Limb (tissue), 2 donors: ENCODE data around the gene HPGD.

Experiments
- DNase-seq, 2 donors: peaks; one replicate each; pipeline ENCODE4 v3.0.0-alpha.2; 2016; ENCODE audit errors: extremely low spot score in 2 of 2

HPGD gene

GRCh38 chr4:174522183-174523024 is at the start of gene HPGD:
Gene HPGD, minus strand, starts transcription at chr4:174522488. Its CDS starts 37 bp downstream, at chr4:174522451.
- DNase-seq = peak; percentile 15 to 65

- no peak for DNase-seq
Measured at GRCh38 chr4:174564529-174564928, 42.2 kb upstream of the HPGD start.

DNA sequence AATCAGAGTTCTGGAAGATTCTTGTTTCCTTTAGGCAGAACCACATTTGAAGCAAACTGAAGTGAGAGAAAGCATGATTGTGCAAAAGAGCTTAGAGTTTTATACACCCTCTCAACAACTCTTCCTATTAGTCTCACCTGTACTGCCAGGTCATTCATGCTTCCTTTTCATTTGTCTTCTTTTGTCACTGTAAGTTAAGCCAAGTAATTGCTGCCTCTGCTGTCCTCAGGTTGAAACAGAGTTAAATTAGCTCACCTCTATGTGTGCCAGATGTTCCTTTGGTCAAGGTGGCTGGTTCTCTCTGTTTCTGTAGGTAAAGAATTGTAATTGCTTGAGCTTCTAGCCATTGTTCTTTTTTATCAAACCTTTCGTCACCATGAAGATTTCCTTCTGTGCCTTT is 41.1 kb upstream of the HPGD start:
- no peak for DNase-seq

GRCh38 chr4:174561560-174561959 is 39.3 kb upstream of the HPGD start:
- DNase-seq = peak in 1 of 2 donors; percentile 4

- DNase-seq = no peak
Measured at GRCh38 chr4:174559894-174560293, 37.6 kb upstream of the HPGD start.

GRCh38 chr4:174555789-174556630 is 33.7 kb upstream of the HPGD start:
- no peak for DNase-seq

DNA sequence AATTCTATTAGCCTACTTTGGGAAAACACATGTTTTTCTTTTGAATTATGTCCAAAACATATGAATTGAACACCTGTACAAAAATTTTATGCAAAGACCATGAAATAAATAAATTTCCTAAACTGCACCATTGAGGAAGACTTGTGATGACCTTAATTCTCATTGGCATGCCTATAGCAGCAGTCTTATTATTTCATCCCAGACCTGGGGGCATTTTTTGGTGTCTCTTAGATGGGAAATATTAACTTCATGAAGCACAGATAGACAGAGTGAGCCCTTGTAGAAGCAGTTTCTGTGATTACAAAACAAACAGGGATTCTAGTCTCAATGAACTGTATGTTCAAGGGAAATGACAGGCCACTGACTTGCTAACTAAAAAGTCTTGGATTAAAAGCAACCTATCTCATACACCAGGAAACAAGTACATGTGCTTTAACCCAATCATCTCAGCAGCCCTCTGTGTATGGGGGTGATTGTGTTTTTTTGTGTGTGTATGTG is 32.0 kb upstream of the HPGD start:
- no peak for DNase-seq

GRCh38 chr4:174553828-174554227 is 31.5 kb upstream of the HPGD start:
- DNase-seq = peak in 1 of 2 donors; percentile 60

GRCh38 chr4:174553031-174553430 is 30.7 kb upstream of the HPGD start:
- DNase-seq = peak in 1 of 2 donors; percentile 10

- no peak for DNase-seq
Measured at GRCh38 chr4:174550541-174550940, 28.3 kb upstream of the HPGD start.

DNA sequence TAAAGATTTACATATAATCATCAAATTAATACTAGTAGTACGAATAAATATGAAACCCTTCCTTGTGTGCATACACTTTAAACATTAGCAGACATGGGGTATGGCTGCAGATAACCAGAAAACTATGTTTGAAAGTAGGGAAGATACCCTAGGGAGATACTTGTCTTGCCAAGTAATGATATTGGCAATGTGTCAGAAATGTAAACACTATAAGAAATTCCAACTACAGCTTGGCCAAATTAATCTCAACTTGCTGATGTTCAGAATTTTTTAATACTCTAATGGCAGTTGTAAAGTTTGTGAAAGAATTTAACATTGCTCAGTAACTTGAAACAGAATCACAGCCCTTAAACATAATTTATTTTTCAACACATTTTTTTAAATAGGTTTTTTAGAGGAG is 27.4 kb upstream of the HPGD start:
- DNase-seq = peak in 1 of 2 donors; percentile 72

DNA sequence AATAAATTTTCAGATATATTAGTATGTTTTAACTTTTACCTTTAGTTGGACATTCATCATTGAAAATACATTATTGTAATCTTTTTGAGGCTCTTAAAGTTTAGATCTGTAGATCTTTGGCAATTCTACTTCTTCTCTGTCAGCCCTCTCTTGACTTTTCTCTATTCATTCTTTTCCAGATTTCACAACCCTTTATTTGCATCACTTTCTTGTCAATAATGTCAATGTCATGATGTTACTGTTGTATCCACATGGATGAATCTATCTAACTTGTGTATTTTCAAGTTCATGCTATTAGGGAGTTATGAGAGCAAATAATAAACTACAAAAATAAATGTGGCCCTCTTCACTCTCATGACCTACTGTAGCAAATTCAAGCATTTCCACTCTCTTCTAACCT is 23.0 kb upstream of the HPGD start:
- DNase-seq = no peak

- DNase-seq = no peak
Measured at GRCh38 chr4:174544496-174544895, 22.2 kb upstream of the HPGD start.

DNA sequence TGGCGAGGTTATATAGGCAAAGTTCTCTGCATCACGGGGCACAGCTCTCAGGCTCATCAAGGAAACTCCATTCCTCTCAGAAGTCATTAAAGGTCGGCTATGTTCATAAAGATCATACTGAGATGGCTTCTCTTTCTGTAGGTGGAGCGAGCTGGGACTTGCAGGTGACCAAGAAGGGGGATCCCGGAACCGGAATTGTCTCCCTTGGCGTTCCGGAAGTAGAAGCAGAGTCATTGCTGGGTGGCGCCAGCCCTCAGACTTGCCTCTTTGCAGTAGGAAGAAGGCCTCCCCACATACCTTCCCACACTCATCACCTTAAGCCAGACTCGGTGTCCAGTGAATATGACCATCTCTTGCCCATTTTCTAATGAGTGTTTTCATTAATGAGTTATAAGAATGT is 17.9 kb upstream of the HPGD start:
- DNase-seq = no peak

- DNase-seq = no peak
Measured at GRCh38 chr4:174539571-174539970, 17.3 kb upstream of the HPGD start.

DNA sequence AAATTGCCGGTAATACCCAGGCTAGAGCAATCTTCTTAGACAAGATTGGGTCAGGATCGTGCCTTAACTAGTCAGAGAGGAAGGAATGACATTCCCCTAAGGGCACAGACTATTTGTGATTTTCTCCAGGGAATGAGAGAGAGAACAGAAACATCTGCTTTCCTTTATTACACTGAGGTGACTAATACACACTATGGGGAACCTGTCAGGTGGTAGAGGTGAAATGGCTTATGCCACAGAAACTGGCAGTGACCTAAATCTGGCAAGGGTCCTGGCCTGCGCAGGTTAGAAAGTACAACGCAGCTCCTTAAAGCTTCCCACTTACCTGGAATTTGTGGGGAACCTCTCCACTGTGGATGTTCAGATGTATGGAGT is 16.6 kb upstream of the HPGD start:
- DNase-seq = no peak

DNA sequence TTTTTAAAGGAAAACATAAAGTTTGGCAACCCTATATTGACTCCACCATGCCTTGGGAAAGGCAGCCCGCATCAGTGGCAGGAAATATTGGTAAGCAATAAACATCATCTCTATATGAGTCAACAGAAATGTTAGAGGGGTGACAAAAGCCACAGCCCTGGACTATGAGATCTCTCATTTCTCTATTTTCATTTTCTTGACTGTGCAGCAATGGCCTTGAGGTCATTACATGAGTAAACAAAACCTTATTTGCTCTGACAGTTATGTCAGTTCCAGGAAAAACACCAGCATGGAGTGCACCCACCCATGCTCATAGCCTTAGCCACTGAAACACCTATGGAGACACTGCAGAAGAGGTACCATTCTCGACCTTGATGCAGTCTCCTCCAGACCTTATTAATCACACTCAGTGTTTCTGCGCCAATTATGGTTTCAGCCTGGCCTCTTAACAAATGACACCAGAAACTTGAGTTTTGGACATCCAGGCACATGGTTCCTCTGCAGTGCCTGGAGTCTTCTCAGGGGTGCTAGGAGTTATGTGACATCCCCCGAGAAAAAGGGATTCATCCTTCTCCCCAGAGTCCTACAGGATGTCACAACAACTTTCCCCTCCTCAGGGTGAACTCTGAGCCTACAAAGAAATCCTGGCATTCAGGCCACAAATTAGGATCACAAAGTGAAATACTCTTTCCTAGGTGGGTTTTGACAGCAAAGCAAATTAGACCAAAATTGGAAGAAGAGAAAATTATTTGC is 16.0 kb upstream of the HPGD start:
- DNase-seq = no peak

GRCh38 chr4:174537634-174538033 is 15.3 kb upstream of the HPGD start:
- no peak for DNase-seq

DNA sequence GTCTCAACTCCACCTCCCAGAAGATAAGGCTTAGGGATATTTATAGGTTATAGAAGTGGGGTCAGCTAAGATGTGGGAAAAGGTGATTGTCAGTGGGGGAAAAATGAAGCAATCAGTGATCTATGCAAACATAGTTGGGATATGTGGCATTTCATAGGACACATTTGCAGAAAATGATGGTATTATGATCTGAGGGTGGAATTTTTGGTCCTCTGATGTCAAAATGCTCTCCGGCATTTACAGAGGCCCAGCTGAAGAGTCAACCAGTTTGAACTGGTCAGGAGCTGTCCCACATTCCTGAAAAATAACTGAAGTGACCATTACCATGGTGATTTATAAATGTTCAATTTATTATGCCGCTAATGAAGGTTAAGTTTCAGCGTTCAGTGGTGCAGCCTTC is 12.2 kb upstream of the HPGD start:
- no peak for DNase-seq

- DNase-seq = no peak
Measured at GRCh38 chr4:174532445-174532844, 10.2 kb upstream of the HPGD start.

DNA sequence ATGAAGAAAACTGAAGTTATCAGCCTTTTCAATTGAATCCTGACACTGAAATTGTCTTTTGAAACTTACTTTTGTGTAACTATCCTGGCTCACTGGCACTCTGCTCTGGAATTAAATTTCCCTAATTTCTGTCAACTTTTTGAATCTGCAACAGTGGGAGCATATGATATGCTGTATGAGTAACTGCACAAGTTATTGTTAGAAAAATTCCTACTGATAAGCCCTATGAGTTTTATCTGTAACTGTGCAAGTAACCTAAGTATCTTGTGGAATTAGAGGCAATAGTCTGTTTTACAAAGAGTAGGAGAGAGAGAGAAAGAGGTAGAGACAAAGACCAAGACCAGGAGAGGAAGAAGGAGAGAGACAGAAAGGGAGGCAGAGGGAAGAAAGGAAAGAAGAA is 9.2 kb upstream of the HPGD start:
- DNase-seq = no peak

GRCh38 chr4:174528226-174528625 is 5.9 kb upstream of the HPGD start:
- no peak for DNase-seq
